ENCODE data around the gene KYAT1.

Gene KYAT1

GRCh38 chr9:128917151-128917849 lies 35.5 kb upstream of the KYAT1 start:
- Histone ChIP-seq H3K9ac (ENCODE audit: low read length in 2 of 2) (no peak overlapping the region), H3K36me3 (ENCODE audit: control insufficient read depth in 2 of 2, insufficient read depth in 2 of 2, low read length in 2 of 2) (peaks cover 6 to 15% of the 10 kb centered on the region in 2 donors), H3K27me3 (ENCODE audit: control insufficient read depth in 1 of 2, insufficient read depth in 2 of 2, low read length in 2 of 2) (no peaks in the 10 kb centered on the region), H3K4me3 (ENCODE audit: low read length in 2 of 2) (peak overlapping the region in 1 of 2 donors; percentile 15), H3K4me1 (ENCODE audit: control insufficient read depth, insufficient read depth, low read length) (peaks cover 57% of the 10 kb centered on the region), H3K9me3 (ENCODE audit: control insufficient read depth in 2 of 2, low read length in 2 of 2) (no peaks in the 10 kb centered on the region), H3K27ac (ENCODE audit: low read length) (peak overlapping the region; percentile 2)

- peak overlapping the region; percentile 62 for H3K27ac ChIP-seq (ENCODE audit: low read length)
- peak overlapping the region in 1 of 2 donors; percentile 5 for H3K9ac ChIP-seq (ENCODE audit: low read length in 2 of 2)
- H3K4me1 ChIP-seq (ENCODE audit: control insufficient read depth, insufficient read depth, low read length) = peaks cover 57% of the 10 kb centered on the region
- no peak overlapping the region for H3K4me3 ChIP-seq (ENCODE audit: low read length in 2 of 2)
- peaks cover 6 to 15% of the 10 kb centered on the region in 2 donors for H3K36me3 ChIP-seq (ENCODE audit: control insufficient read depth in 2 of 2, insufficient read depth in 2 of 2, low read length in 2 of 2)
- H3K9me3 ChIP-seq (ENCODE audit: control insufficient read depth in 2 of 2, low read length in 2 of 2) = no peaks in the 10 kb centered on the region
- H3K27me3 ChIP-seq (ENCODE audit: control insufficient read depth in 1 of 2, insufficient read depth in 2 of 2, low read length in 2 of 2) = no peaks in the 10 kb centered on the region
Observed at GRCh38 chr9:128916745-128917144, 35.0 kb upstream of the KYAT1 start.

GRCh38 chr9:128916204-128916603 lies 34.5 kb upstream of the KYAT1 start:
- no peak overlapping the region for H3K9ac ChIP-seq (ENCODE audit: low read length in 2 of 2)
- H3K36me3 ChIP-seq (ENCODE audit: control insufficient read depth in 2 of 2, insufficient read depth in 2 of 2, low read length in 2 of 2) = peaks cover 6 to 15% of the 10 kb centered on the region in 2 donors
- H3K4me1 ChIP-seq (ENCODE audit: control insufficient read depth, insufficient read depth, low read length) = peaks cover 59% of the 10 kb centered on the region
- peak overlapping the region; percentile 62 for H3K27ac ChIP-seq (ENCODE audit: low read length)
- no peak overlapping the region for H3K4me3 ChIP-seq (ENCODE audit: low read length in 2 of 2)
- H3K9me3 ChIP-seq (ENCODE audit: control insufficient read depth in 2 of 2, low read length in 2 of 2) = no peaks in the 10 kb centered on the region
- no peaks in the 10 kb centered on the region for H3K27me3 ChIP-seq (ENCODE audit: control insufficient read depth in 1 of 2, insufficient read depth in 2 of 2, low read length in 2 of 2)

GRCh38 chr9:128913995-128914772 lies 32.4 kb upstream of the KYAT1 start:
- Histone ChIP-seq H3K4me3 (ENCODE audit: low read length in 2 of 2) (no peak overlapping the region), H3K9me3 (ENCODE audit: control insufficient read depth in 2 of 2, low read length in 2 of 2) (no peaks in the 10 kb centered on the region), H3K4me1 (ENCODE audit: control insufficient read depth, insufficient read depth, low read length) (peaks cover 67% of the 10 kb centered on the region), H3K27ac (ENCODE audit: low read length) (no peak overlapping the region), H3K9ac (ENCODE audit: low read length in 2 of 2) (no peak overlapping the region), H3K36me3 (ENCODE audit: control insufficient read depth in 2 of 2, insufficient read depth in 2 of 2, low read length in 2 of 2) (peaks cover 15 to 16% of the 10 kb centered on the region in 2 donors), H3K27me3 (ENCODE audit: control insufficient read depth in 1 of 2, insufficient read depth in 2 of 2, low read length in 2 of 2) (no peaks in the 10 kb centered on the region)

GRCh38 chr9:128913048-128913900 lies 31.5 kb upstream of the KYAT1 start:
- no peaks in the 10 kb centered on the region for H3K27me3 ChIP-seq (ENCODE audit: control insufficient read depth in 1 of 2, insufficient read depth in 2 of 2, low read length in 2 of 2)
- peak overlapping the region in 1 of 2 donors; percentile 15 for H3K4me3 ChIP-seq (ENCODE audit: low read length in 2 of 2)
- H3K36me3 ChIP-seq (ENCODE audit: control insufficient read depth in 2 of 2, insufficient read depth in 2 of 2, low read length in 2 of 2) = peaks cover 22 to 25% of the 10 kb centered on the region in 2 donors
- H3K4me1 ChIP-seq (ENCODE audit: control insufficient read depth, insufficient read depth, low read length) = peaks cover 65% of the 10 kb centered on the region
- peak overlapping the region; percentile 31 for H3K27ac ChIP-seq (ENCODE audit: low read length)
- no peak overlapping the region for H3K9ac ChIP-seq (ENCODE audit: low read length in 2 of 2)
- H3K9me3 ChIP-seq (ENCODE audit: control insufficient read depth in 2 of 2, low read length in 2 of 2) = no peaks in the 10 kb centered on the region

- no peaks in the 10 kb centered on the region for H3K9me3 ChIP-seq (ENCODE audit: control insufficient read depth in 2 of 2, low read length in 2 of 2)
- H3K4me3 ChIP-seq (ENCODE audit: low read length in 2 of 2) = peak overlapping the region in 1 of 2 donors; percentile 10
- H3K27me3 ChIP-seq (ENCODE audit: control insufficient read depth in 1 of 2, insufficient read depth in 2 of 2, low read length in 2 of 2) = no peaks in the 10 kb centered on the region
- H3K27ac ChIP-seq (ENCODE audit: low read length) = peak overlapping the region; percentile 31
- H3K4me1 ChIP-seq (ENCODE audit: control insufficient read depth, insufficient read depth, low read length) = peaks cover 62% of the 10 kb centered on the region
- H3K36me3 ChIP-seq (ENCODE audit: control insufficient read depth in 2 of 2, insufficient read depth in 2 of 2, low read length in 2 of 2) = peaks cover 26 to 31% of the 10 kb centered on the region in 2 donors
- no peak overlapping the region for H3K9ac ChIP-seq (ENCODE audit: low read length in 2 of 2)
Observed at GRCh38 chr9:128912270-128912853, 30.6 kb upstream of the KYAT1 start.

GRCh38 chr9:128911529-128912035 lies 29.8 kb upstream of the KYAT1 start:
- no peaks in the 10 kb centered on the region for H3K9me3 ChIP-seq (ENCODE audit: control insufficient read depth in 2 of 2, low read length in 2 of 2)
- H3K9ac ChIP-seq (ENCODE audit: low read length in 2 of 2) = no peak overlapping the region
- no peaks in the 10 kb centered on the region for H3K27me3 ChIP-seq (ENCODE audit: control insufficient read depth in 1 of 2, insufficient read depth in 2 of 2, low read length in 2 of 2)
- peaks cover 54% of the 10 kb centered on the region for H3K4me1 ChIP-seq (ENCODE audit: control insufficient read depth, insufficient read depth, low read length)
- peak overlapping the region; percentile 6 for H3K27ac ChIP-seq (ENCODE audit: low read length)
- H3K4me3 ChIP-seq (ENCODE audit: low read length in 2 of 2) = peak overlapping the region in 1 of 2 donors; percentile 29
- H3K36me3 ChIP-seq (ENCODE audit: control insufficient read depth in 2 of 2, insufficient read depth in 2 of 2, low read length in 2 of 2) = peaks cover 24 to 35% of the 10 kb centered on the region in 2 donors

GRCh38 chr9:128910906-128911305 lies 29.2 kb upstream of the KYAT1 start:
- H3K4me3 ChIP-seq (ENCODE audit: low read length in 2 of 2) = peak overlapping the region in 1 of 2 donors; percentile 29
- H3K27me3 ChIP-seq (ENCODE audit: control insufficient read depth in 1 of 2, insufficient read depth in 2 of 2, low read length in 2 of 2) = no peaks in the 10 kb centered on the region
- peaks cover 19 to 31% of the 10 kb centered on the region in 2 donors for H3K36me3 ChIP-seq (ENCODE audit: control insufficient read depth in 2 of 2, insufficient read depth in 2 of 2, low read length in 2 of 2)
- H3K4me1 ChIP-seq (ENCODE audit: control insufficient read depth, insufficient read depth, low read length) = peaks cover 47% of the 10 kb centered on the region
- H3K27ac ChIP-seq (ENCODE audit: low read length) = no peak overlapping the region
- no peaks in the 10 kb centered on the region for H3K9me3 ChIP-seq (ENCODE audit: control insufficient read depth in 2 of 2, low read length in 2 of 2)
- H3K9ac ChIP-seq (ENCODE audit: low read length in 2 of 2) = peak overlapping the region in 1 of 2 donors; percentile 29

- Histone ChIP-seq H3K36me3 (ENCODE audit: control insufficient read depth in 2 of 2, insufficient read depth in 2 of 2, low read length in 2 of 2) (peaks cover 19 to 31% of the 10 kb centered on the region in 2 donors), H3K4me3 (ENCODE audit: low read length in 2 of 2) (no peak overlapping the region), H3K4me1 (ENCODE audit: control insufficient read depth, insufficient read depth, low read length) (peaks cover 45% of the 10 kb centered on the region), H3K9ac (ENCODE audit: low read length in 2 of 2) (no peak overlapping the region), H3K27ac (ENCODE audit: low read length) (no peak overlapping the region), H3K27me3 (ENCODE audit: control insufficient read depth in 1 of 2, insufficient read depth in 2 of 2, low read length in 2 of 2) (no peaks in the 10 kb centered on the region), H3K9me3 (ENCODE audit: control insufficient read depth in 2 of 2, low read length in 2 of 2) (no peaks in the 10 kb centered on the region)
Observed at GRCh38 chr9:128909859-128910258, 28.1 kb upstream of the KYAT1 start.

GRCh38 chr9:128908372-128908771 lies 26.6 kb upstream of the KYAT1 start:
- peaks cover 37% of the 10 kb centered on the region for H3K4me1 ChIP-seq (ENCODE audit: control insufficient read depth, insufficient read depth, low read length)
- no peak overlapping the region for H3K27ac ChIP-seq (ENCODE audit: low read length)

More at GRCh38 chr9:128908372-128908771, 26.6 kb upstream of the KYAT1 start:
- Histone ChIP-seq H3K9ac (ENCODE audit: low read length in 2 of 2) (no peak overlapping the region), H3K36me3 (ENCODE audit: control insufficient read depth in 2 of 2, insufficient read depth in 2 of 2, low read length in 2 of 2) (peaks cover 19 to 31% of the 10 kb centered on the region in 2 donors), H3K9me3 (ENCODE audit: control insufficient read depth in 2 of 2, low read length in 2 of 2) (no peaks in the 10 kb centered on the region), H3K27me3 (ENCODE audit: control insufficient read depth in 1 of 2, insufficient read depth in 2 of 2, low read length in 2 of 2) (no peaks in the 10 kb centered on the region), H3K4me3 (ENCODE audit: low read length in 2 of 2) (no peak overlapping the region)

All from stomach smooth muscle (tissue), 2 donors.